Endothelial cell of umbilical vein (primary cell): ENCODE data around the gene MAPK8IP3. TPM values are rescaled to one million over a fixed set of nuclear protein-coding genes. Genes with fewer than 3 reads are reported as not detected.
A peak's percentile ranks its signal among the peaks of the same experiment; 100 is the strongest.

Experiments used
- BruUV-seq: library from RNA; stranded (reverse); fragments of 400-500 nt; replicated peaks from 2 replicates; lab custom pipeline; 2021; lab: Mats Ljungman, UMichigan
- CTCF ChIA-PET: fragments of 300-600, 350-600 bp; sonication (Branson Sonifier 250); formaldehyde crosslinking; loops from one replicate; lab custom pipeline; 2021; ENCODE audit warnings: antibody characterized with exemption, inconsistent platforms; lab: Charles Lee
- POLR2A ChIA-PET: fragments of 300-600, 350-600 bp; sonication (Branson Sonifier 250); formaldehyde crosslinking; loops from one replicate; lab custom pipeline; 2021; ENCODE audit warnings: antibody characterized with exemption, inconsistent platforms; lab: Charles Lee
- DNase-seq: peaks from one replicate; pipeline ENCODE4 v3.0.0-alpha.2; 2011; ENCODE audit warnings: low read depth, low spot score
- FAIRE-seq: peaks from 2 replicates; lab custom pipeline; 2011; peaks lifted over from hg19 to GRCh38; lab: Jason Lieb, UNC
- H2AFZ ChIP-seq: 2 replicates; pipeline ENCODE4 v1.6.0; 2012; ENCODE audit warnings: low read depth, low read length, control low read depth, inconsistent platforms
- H3K27ac ChIP-seq: 2 replicates; pipeline ENCODE4 v1.5.1; 2011; ENCODE audit warnings: low read depth, mild to moderate bottlenecking, control low read depth, low read length, moderate library complexity; ENCODE audit not compliant: insufficient read depth
- H3K27me3 ChIP-seq, 2 experiments: 2 replicates each; pipeline versions ENCODE4 v1.6.0 to v1.6.1; 2011; ENCODE audit warnings: low read length in 2 of 2, mixed read lengths in 1 of 2; ENCODE audit not compliant: control insufficient read depth in 2 of 2, insufficient read depth in 2 of 2
- H3K36me3 ChIP-seq, 2 experiments: 2 replicates in 1 of 2; 3 replicates in 1 of 2; pipeline ENCODE4 v1.5.1; 2011; ENCODE audit warnings: low read length in 2 of 2, mild to moderate bottlenecking in 1 of 2, moderate library complexity in 1 of 2; ENCODE audit not compliant: control insufficient read depth in 2 of 2, insufficient read depth in 2 of 2; ENCODE audit errors: extremely low read depth in 1 of 2
- H3K4me1 ChIP-seq: 3 replicates; pipeline ENCODE4 v1.5.1; 2011; ENCODE audit warnings: mild to moderate bottlenecking, low read length; ENCODE audit not compliant: control insufficient read depth, insufficient read depth; ENCODE audit errors: extremely low read depth
- H3K4me2 ChIP-seq: 2 replicates; pipeline ENCODE4 v1.6.1; 2011; ENCODE audit warnings: low read length, control low read depth, mixed read lengths; ENCODE audit not compliant: insufficient read depth
- H3K4me3 ChIP-seq, 3 experiments: fragments of 200-600 bp in 1 of 3; sonication (generic), shearing (Covaris generic) in 1 of 3; replicated peaks in 1 of 3; 2 replicates each; pipeline ENCODE4 v1.5.1; 2011 to 2016; ENCODE audit warnings: control low read depth in 3 of 3, low read length in 3 of 3, mild to moderate bottlenecking in 2 of 3, inconsistent platforms in 1 of 3, low read depth in 1 of 3, moderate library complexity in 1 of 3; ENCODE audit not compliant: insufficient read depth in 1 of 3
- H3K79me2 ChIP-seq: 2 replicates; pipeline ENCODE4 v1.6.0; 2012; ENCODE audit warnings: low read length, inconsistent platforms; ENCODE audit not compliant: control insufficient read depth, insufficient read depth
- H3K9ac ChIP-seq: replicated peaks from 2 replicates; pipeline ENCODE3; 2011; ENCODE audit warnings: low read length, control low read depth; ENCODE audit not compliant: insufficient read depth; ENCODE audit errors: extremely low read depth
- H3K9me1 ChIP-seq: replicated peaks from 3 replicates; pipeline ENCODE4 v1.6.0; 2011; ENCODE audit warnings: mild to moderate bottlenecking, low read length; ENCODE audit not compliant: control insufficient read depth, insufficient read depth; ENCODE audit errors: extremely low read depth
- H3K9me3 ChIP-seq: replicated peaks from 2 replicates; pipeline ENCODE4 v1.5.1; 2012; ENCODE audit warnings: low read length, inconsistent platforms; ENCODE audit not compliant: control insufficient read depth, insufficient read depth
- H4K20me1 ChIP-seq: replicated peaks from 2 replicates; pipeline ENCODE3; 2011; ENCODE audit warnings: mild to moderate bottlenecking, low read length; ENCODE audit not compliant: control insufficient read depth, insufficient read depth; ENCODE audit errors: extremely low read depth
- FOS ChIP-seq: IDR thresholded peaks from 2 replicates; pipeline ENCODE4 v1.6.1; 2011; ENCODE audit warnings: mild to moderate bottlenecking, low read length, moderate library complexity, borderline replicate concordance; ENCODE audit not compliant: insufficient read depth
- MYC ChIP-seq: IDR thresholded peaks from one replicate; pipeline ENCODE4 v1.6.1; 2011; ENCODE audit warnings: mild to moderate bottlenecking, low read depth, low read length
- POLR2A ChIP-seq: IDR thresholded peaks from 2 replicates; pipeline ENCODE4 v1.6.1; 2012; ENCODE audit warnings: low read depth, mild to moderate bottlenecking, control low read depth, low read length
- POLR2AphosphoS5 ChIP-seq: IDR thresholded peaks from 2 replicates; pipeline ENCODE4 v1.6.1; 2012; ENCODE audit warnings: low read depth, mild to moderate bottlenecking, control low read depth, low read length, moderate library complexity; ENCODE audit not compliant: insufficient read depth
- dilution Hi-C: fragments of 300-500 bp; cut with MboI; formaldehyde crosslinking; loops from one replicate; pipeline ENCODE4 v1.15.0; 2019; ENCODE audit warnings: low sequenced_read_pairs; ENCODE audit not compliant: extremely low pct_ligation_motif_present
- intact Hi-C: fragments of 100-400 bp; cut with micrococcal nuclease; formaldehyde crosslinking; loops from one replicate; pipeline ENCODE4 v1.10.0; 2022
- polyA plus RNA-seq, 4 experiments: library from polyadenylated mRNA; depleted of rRNA in 3 of 4; stranded (reverse) in 3 of 4; unstranded in 1 of 4; fragments of >200 nt; gene quantifications; 2 replicates each; pipeline versions ENCODE4 v1.2.1 to v1.2.3, GENCODE V29; 2011 to 2012; ENCODE audit warnings: missing spikeins in 1 of 4
- total RNA-seq: library from RNA; stranded (reverse); gene quantifications from 2 replicates; pipeline ENCODE4 v1.2.3, GENCODE V29; 2021
- TF ChIP-seq, protein P1 (sequence below): IDR thresholded peaks from 2 replicates; pipeline ENCODE4 v1.6.1; 2011; ENCODE audit not compliant: insufficient read depth, insufficient read length
- TF ChIP-seq, protein P2 (sequence below), 2 donors: IDR thresholded peaks; 1 replicate in 1 of 2; 2 replicates in 1 of 2; pipeline ENCODE4 v1.5.1; 2011; ENCODE audit warnings: low read length in 2 of 2, mild to moderate bottlenecking in 2 of 2, moderate library complexity in 2 of 2, control low read depth in 1 of 2, inconsistent platforms in 1 of 2, low read depth in 1 of 2; ENCODE audit not compliant: insufficient read depth in 1 of 2; ENCODE audit errors: extremely low read depth in 1 of 2

MAPK8IP3 gene
- total and polyA plus RNA-seq, 2 donors (not counting 3 experiments of a cell fraction or from before 2014, with no cell fraction given), result 40.7 to 92.2 TPM

DNA sequence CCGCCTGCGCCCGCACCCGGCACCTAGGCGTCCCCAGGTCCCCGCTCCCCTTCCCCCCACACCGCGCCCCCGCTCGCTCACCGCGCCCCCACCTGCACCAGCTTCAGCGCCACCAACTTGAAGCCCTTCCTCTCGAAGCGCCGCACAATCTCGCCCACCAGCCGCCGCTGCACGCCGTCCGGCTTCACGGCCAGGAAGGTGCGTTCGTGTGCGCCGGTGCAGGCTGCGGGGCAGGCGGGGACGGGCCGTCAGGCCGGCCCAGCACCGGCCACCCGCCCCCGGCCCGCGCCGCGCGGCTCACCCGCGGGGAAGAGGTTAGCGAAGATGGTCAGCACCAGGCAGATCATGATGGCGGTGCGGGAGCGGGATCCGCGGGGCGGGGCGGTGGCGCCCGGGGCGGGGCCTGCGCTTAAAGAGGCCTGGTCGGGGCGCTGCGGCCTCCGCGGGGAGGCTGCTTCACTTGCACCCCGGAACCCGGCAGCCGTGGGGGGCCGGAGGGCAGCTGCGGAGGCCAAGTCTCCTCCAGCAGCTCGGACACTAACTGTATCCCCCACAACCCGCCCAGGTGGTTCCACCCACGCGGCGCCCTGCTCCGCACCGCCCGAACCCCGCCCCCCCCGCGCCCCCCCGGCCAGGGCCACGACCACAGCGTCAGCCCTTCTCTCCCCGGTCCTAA, 65.3 kb downstream of the MAPK8IP3 start, which contains the start of gene NME3:
NME3 (minus strand) TSS at position 356 of the 676 bp plus-strand sequence; CDS start at position 347, 9 bp downstream.
- no peaks in the 10 kb centered on the region for H4K20me1 ChIP-seq
- H3K9me3 ChIP-seq, result no peaks in the 10 kb centered on the region
- dilution Hi-C loops (no loop called here), intact Hi-C loops (no loop called here)
- TF ChIP-seq, protein P1, sequence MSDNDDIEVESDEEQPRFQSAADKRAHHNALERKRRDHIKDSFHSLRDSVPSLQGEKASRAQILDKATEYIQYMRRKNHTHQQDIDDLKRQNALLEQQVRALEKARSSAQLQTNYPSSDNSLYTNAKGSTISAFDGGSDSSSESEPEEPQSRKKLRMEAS, result no peak
- TF ChIP-seq POLR2A, result peak; percentile 46
- TF ChIP-seq POLR2AphosphoS5, result peak; percentile 65
- peak within 1 kb of the TSS; percentile 72 for H3K4me2 ChIP-seq
- FAIRE-seq, result no peak
- no peaks in the 10 kb centered on the region for H3K9me1 ChIP-seq
- peak within 1 kb of the TSS; percentile 21 for H2AFZ ChIP-seq
- peak within 1 kb of the TSS; percentile 59 to 83 (median 76) for H3K4me3 ChIP-seq
- POLR2A ChIA-PET, result interaction anchor here (0.6 kb wide), 1 partner anchor 342 kb away, joined by 4 read pairs; no protein-coding TSS in a partner anchor
- H3K9ac ChIP-seq, result peak within 1 kb of the TSS; percentile 27
- no peak within 1 kb of the TSS for H3K27ac ChIP-seq
- peaks cover 17% of the 10 kb centered on the region for H3K79me2 ChIP-seq
- CTCF ChIA-PET, result interaction anchor here (1.2 to 1.3 kb wide), 3 partner anchors 12 to 65 kb away, joined by 4 to 11 read pairs (median 5); partner anchors contain the start of gene MAPK8IP3
- no TSS peak for BruUV-seq
- H3K27me3 ChIP-seq, result no peaks in the 10 kb centered on the region
- H3K4me1 ChIP-seq, result peaks cover 19% of the 10 kb centered on the region
- DNase-seq, result peak; percentile 60
- peaks cover 0 to 30% of the 10 kb centered on the region in 2 experiments for H3K36me3 ChIP-seq

DNA sequence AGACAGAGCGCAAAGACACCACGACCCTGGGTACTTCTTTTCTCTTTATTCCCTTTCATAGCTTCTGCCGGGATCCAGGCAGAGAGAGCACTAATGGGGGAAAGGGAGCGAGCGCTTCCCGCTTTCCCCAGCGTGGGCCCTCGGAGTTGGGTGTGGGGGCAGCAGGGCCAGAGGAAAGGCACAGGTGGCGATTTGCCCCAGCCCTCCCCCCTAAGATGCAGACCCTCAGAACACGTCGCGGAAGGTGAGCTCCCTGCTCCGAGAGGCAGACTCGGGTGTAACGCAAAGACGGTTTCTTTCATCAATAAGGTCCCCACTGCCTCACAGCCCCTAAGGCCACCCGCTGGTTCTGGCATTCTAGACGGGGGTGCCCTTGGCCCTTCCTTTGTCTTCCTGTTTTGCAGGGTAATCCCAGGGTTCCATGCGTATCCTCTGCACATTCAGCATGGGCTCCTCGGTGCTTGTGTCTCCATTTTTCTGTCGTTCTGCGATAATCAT, 65.9 kb downstream of the MAPK8IP3 start:
- ChIA-PET POLR2A (interaction anchor here (0.6 kb wide), 1 partner anchor 343 kb away, joined by 4 read pairs; no protein-coding TSS in a partner anchor), CTCF (no interaction called here)
- no peaks in the 10 kb centered on the region for H3K27me3 ChIP-seq
- dilution Hi-C loops (no loop called here), intact Hi-C loops (no loop called here)
- TSS peak; percentile 71 for BruUV-seq
- peaks cover 19% of the 10 kb centered on the region for H3K4me1 ChIP-seq
- H3K9ac ChIP-seq, result peak overlapping the region; percentile 27
- no peaks in the 10 kb centered on the region for H4K20me1 ChIP-seq
- H3K9me1 ChIP-seq, result no peaks in the 10 kb centered on the region
- TF ChIP-seq POLR2A (no peak), POLR2AphosphoS5 (no peak), MYC (no peak), FOS (no peak)
- TF ChIP-seq, protein P2, sequence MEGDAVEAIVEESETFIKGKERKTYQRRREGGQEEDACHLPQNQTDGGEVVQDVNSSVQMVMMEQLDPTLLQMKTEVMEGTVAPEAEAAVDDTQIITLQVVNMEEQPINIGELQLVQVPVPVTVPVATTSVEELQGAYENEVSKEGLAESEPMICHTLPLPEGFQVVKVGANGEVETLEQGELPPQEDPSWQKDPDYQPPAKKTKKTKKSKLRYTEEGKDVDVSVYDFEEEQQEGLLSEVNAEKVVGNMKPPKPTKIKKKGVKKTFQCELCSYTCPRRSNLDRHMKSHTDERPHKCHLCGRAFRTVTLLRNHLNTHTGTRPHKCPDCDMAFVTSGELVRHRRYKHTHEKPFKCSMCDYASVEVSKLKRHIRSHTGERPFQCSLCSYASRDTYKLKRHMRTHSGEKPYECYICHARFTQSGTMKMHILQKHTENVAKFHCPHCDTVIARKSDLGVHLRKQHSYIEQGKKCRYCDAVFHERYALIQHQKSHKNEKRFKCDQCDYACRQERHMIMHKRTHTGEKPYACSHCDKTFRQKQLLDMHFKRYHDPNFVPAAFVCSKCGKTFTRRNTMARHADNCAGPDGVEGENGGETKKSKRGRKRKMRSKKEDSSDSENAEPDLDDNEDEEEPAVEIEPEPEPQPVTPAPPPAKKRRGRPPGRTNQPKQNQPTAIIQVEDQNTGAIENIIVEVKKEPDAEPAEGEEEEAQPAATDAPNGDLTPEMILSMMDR (IDR thresholded peaks at IDR 0.05; ENCODE audit: extremely low read depth in 1 of 2, insufficient read depth in 1 of 2, low read depth in 1 of 2, low read length in 2 of 2), result no peak
- no peaks in the 10 kb centered on the region for H3K9me3 ChIP-seq
- H3K27ac ChIP-seq, result no peak overlapping the region
- H3K4me3 ChIP-seq, result peak overlapping the region; percentile 54 to 83 (median 76)
- DNase-seq (peak; percentile 25), FAIRE-seq (no peak)
- peaks cover 0 to 32% of the 10 kb centered on the region in 2 experiments for H3K36me3 ChIP-seq
- no peak overlapping the region for H2AFZ ChIP-seq
- H3K79me2 ChIP-seq, result peaks cover 17% of the 10 kb centered on the region
- peak overlapping the region; percentile 72 for H3K4me2 ChIP-seq
